ENCODE measurements around the gene MARCO. TPM values are rescaled to one million over a fixed set of nuclear protein-coding genes. Genes with fewer than 3 reads are reported as not detected.
"Not testable (repeated sequence)": the region's sequence is repeated elsewhere in the genome, so short reads cannot be mapped to it uniquely, and the experiment has no call there.

Gene MARCO
- total and polyA plus RNA-seq, 10 donors: 3.0 to 155 (median 24.3) TPM

DNA sequence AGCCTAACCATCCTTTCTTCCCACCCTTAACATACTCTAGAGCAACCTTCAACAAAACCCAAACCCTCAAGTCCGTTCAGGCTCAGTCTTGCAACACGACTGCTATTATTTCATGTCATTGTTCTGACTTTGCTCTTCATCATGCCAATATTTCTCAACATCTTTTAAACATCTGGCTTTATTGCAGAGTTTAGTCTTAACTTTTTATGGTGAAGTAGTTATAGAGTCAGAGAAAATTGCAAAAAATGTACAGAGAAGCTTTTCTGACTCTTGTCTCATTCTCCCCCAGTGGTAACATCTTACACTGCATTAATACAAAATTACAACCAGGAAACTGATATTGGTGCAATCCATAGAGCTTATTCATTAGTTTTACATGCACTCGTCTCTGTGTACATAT is 3.9 kb downstream of the MARCO start:
- Histone ChIP-seq H3K36me3 (no peaks in the 10 kb centered on the region), H3K27ac (peak overlapping the region in 1 of 8 donors; percentile 31), H3K4me3 (no peak overlapping the region), H3K9me3 (no peaks in the 10 kb centered on the region), H3K4me1 (peaks cover 0 to 16% (median 1%) of the 10 kb centered on the region in 6 donors), H3K27me3 (replicated peaks in 1 of 7) (peaks cover 0 to 14% (median 0%) of the 10 kb centered on the region in 7 donors)
- no peak for DNase-seq
- TF ChIP-seq POLR2AphosphoS5 (IDR thresholded peaks at IDR 0.05) (no peak), POLR2A (IDR thresholded peaks at IDR 0.05) (no peak)
- TF ChIP-seq, protein P1, sequence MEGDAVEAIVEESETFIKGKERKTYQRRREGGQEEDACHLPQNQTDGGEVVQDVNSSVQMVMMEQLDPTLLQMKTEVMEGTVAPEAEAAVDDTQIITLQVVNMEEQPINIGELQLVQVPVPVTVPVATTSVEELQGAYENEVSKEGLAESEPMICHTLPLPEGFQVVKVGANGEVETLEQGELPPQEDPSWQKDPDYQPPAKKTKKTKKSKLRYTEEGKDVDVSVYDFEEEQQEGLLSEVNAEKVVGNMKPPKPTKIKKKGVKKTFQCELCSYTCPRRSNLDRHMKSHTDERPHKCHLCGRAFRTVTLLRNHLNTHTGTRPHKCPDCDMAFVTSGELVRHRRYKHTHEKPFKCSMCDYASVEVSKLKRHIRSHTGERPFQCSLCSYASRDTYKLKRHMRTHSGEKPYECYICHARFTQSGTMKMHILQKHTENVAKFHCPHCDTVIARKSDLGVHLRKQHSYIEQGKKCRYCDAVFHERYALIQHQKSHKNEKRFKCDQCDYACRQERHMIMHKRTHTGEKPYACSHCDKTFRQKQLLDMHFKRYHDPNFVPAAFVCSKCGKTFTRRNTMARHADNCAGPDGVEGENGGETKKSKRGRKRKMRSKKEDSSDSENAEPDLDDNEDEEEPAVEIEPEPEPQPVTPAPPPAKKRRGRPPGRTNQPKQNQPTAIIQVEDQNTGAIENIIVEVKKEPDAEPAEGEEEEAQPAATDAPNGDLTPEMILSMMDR (IDR thresholded peaks at IDR 0.05 in 8 of 11, conservative IDR thresholded peaks at IDR 0.05 in 3 of 11): no peak
- intact Hi-C loops (cut with DNase I; ENCODE audit: low total_unique reads): no loop called here
- 38 to 69% (median 51%) methylated on average over 3 of the region's 3 CpGs for WGBS, 5 donors

DNA sequence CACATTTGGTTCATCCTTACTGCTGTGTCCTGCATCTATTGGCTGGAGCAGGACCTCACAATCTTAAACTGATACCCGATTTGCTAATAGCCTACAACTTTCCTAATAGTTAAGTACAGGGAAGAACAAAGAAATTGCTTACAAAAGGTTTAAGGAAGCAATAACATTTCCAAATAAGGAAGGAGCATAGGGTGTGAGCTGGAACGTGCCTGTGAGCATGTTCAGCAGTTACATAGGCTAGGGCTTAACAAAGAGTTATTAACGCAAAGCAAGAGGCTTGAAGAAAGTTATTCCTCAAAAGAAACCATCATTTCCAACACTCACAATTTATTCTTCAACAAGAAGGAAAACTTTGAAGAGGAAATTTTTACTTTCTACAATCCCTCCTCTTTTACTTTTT is 6.3 kb downstream of the MARCO start:
- H3K4me1 ChIP-seq; H3K4me3 ChIP-seq; DNase-seq; H3K36me3 ChIP-seq; intact Hi-C loops (cut with DNase I; ENCODE audit: low total_unique reads); H3K27me3 ChIP-seq (replicated peaks in 1 of 7); H3K9me3 ChIP-seq; H3K27ac ChIP-seq: not testable (repeated sequence)
- 31 to 62% (median 47%) methylated on average over 3 of the region's 3 CpGs for WGBS, 5 donors

DNA sequence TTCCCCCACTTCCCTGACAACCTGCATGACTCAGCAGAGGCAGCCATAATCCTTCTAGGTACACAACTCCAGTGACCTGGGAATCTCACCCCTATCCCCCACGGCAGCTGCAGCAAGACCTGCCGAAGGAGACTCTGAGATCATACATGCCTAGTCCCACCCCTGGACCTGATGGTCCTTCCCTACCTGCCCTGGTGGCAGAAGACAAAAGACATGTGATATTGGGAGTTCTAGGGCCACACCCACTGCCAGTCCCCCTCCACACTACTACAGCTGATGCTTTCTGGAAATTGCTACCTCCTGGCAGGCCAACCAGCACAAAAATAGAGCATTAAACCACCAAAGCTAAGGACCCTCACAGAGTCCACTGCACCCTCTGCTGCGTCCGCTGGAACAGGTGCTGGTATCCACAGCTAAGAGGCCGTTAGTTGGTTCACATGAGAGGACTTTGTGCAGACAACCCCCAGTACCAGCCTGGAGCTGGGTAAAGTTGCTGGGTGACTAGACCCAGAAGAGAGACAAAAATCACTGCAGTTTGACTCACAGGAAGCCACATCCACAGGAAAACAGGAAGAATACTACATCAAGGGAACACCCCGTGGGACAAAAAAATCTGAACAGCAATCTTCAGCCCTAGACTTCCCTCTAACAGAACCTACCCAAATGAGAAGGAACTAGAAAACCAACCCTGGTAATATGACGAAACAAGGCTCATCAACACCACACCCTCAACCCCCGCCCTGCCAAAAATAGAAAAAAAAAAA is 12.5 kb downstream of the MARCO start:
- 43 to 76% (median 74%) methylated on average over 8 of the region's 8 CpGs for WGBS, 5 donors
- Histone ChIP-seq H3K4me3 (no peak overlapping the region), H3K36me3 (no peaks in the 10 kb centered on the region), H3K4me1 (peaks cover 0 to 3% (median 0%) of the 10 kb centered on the region in 6 donors), H3K27ac (peak overlapping the region in 3 of 8 donors; percentile 34 to 63 (median 46)), H3K9me3 (peaks cover 0 to 39% (median 34%) of the 10 kb centered on the region in 8 donors), H3K27me3 (replicated peaks in 1 of 7) (peaks cover 0 to 13% (median 0%) of the 10 kb centered on the region in 7 donors)
- intact Hi-C loops (cut with DNase I; ENCODE audit: low total_unique reads): no loop called here
- DNase-seq: no peak
- TF ChIP-seq POLR2A (IDR thresholded peaks at IDR 0.05) (no peak), POLR2AphosphoS5 (IDR thresholded peaks at IDR 0.05) (no peak)
- TF ChIP-seq, protein P1 (IDR thresholded peaks at IDR 0.05 in 8 of 11, conservative IDR thresholded peaks at IDR 0.05 in 3 of 11): no peak

DNA sequence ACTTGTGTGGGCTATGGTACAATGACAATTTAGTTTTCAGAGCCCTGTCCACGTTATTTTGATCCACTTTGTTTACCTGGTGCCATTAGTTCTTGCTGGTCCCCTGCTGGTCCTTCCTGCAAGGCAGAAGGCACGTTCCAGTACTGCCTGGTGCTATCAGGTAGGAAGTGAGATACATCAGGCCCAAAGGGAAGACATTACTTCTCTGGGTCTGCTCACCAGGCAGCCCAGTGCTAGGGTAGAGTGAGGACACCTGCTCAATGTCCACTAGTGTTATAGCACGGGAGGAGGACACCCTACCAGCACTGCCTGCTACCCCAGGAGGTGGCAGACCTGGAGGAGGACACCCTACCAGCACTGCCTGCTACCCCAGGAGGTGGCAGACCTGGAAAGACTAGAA is 23.7 kb downstream of the MARCO start:
- no peak for DNase-seq
- Histone ChIP-seq H3K36me3 (no peaks in the 10 kb centered on the region), H3K27me3 (replicated peaks in 1 of 7) (peaks cover 0 to 14% (median 0%) of the 10 kb centered on the region in 7 donors), H3K27ac (no peak overlapping the region), H3K4me3 (no peak overlapping the region), H3K9me3 (peaks cover 0 to 5% (median 0%) of the 10 kb centered on the region in 8 donors), H3K4me1 (peaks cover 0 to 21% (median 0%) of the 10 kb centered on the region in 6 donors)
- intact Hi-C loops (cut with DNase I; ENCODE audit: low total_unique reads): no loop called here
- TF ChIP-seq POLR2A (IDR thresholded peaks at IDR 0.05) (no peak), POLR2AphosphoS5 (IDR thresholded peaks at IDR 0.05) (no peak)
- TF ChIP-seq, protein P1 (IDR thresholded peaks at IDR 0.05 in 8 of 11, conservative IDR thresholded peaks at IDR 0.05 in 3 of 11): no peak
- WGBS, 5 donors: 41 to 50% (median 48%) methylated on average over 3 of the region's 3 CpGs

Data from spleen (tissue), 11 donors.